HPDE6-E6E7 (cell line): ENCODE measurements around the gene EYA3.

Experiments used
- DNase-seq: peaks from one replicate; pipeline ENCODE4 v3.0.0; 2011; ENCODE audit warnings: missing footprints; ENCODE audit errors: extremely low spot score

The EYA3 gene

GRCh38 chr1:28088168-28088961 lies at the start of gene EYA3:
Gene EYA3 (minus strand): TSS chr1:28088610. CDS start chr1:28058026, 30,584 bp downstream.
- peak; percentile 99 for DNase-seq

GRCh38 chr1:28136922-28137613 lies 48.7 kb upstream of the EYA3 start:
- DNase-seq = no peak

- no peak for DNase-seq
Measured at GRCh38 chr1:28136169-28136921, 47.9 kb upstream of the EYA3 start.

GRCh38 chr1:28135371-28136168 lies 47.2 kb upstream of the EYA3 start:
- DNase-seq = peak; percentile 84

GRCh38 chr1:28134651-28135207 lies 46.3 kb upstream of the EYA3 start:
- DNase-seq = no peak

GRCh38 chr1:28132171-28133167 lies 44.1 kb upstream of the EYA3 start:
- no peak for DNase-seq

GRCh38 chr1:28130901-28131300 lies 42.5 kb upstream of the EYA3 start:
- DNase-seq = no peak

GRCh38 chr1:28129150-28129549 lies 40.7 kb upstream of the EYA3 start:
- DNase-seq = peak; percentile 95

GRCh38 chr1:28127617-28128257 lies 39.3 kb upstream of the EYA3 start:
- DNase-seq = no peak

GRCh38 chr1:28126783-28127490 lies 38.5 kb upstream of the EYA3 start:
- no peak for DNase-seq

- no peak for DNase-seq
Measured at GRCh38 chr1:28126212-28126611, 37.8 kb upstream of the EYA3 start.

- DNase-seq = no peak
Measured at GRCh38 chr1:28123461-28123961, 35.1 kb upstream of the EYA3 start.

GRCh38 chr1:28122183-28122582 lies 33.8 kb upstream of the EYA3 start:
- no peak for DNase-seq

GRCh38 chr1:28119556-28119955 lies 31.1 kb upstream of the EYA3 start:
- no peak for DNase-seq

- no peak for DNase-seq
Measured at GRCh38 chr1:28118640-28119307, 30.4 kb upstream of the EYA3 start.

- no peak for DNase-seq
Measured at GRCh38 chr1:28115267-28115666, 26.9 kb upstream of the EYA3 start.

GRCh38 chr1:28114844-28115243 lies 26.4 kb upstream of the EYA3 start:
- DNase-seq = no peak

GRCh38 chr1:28113242-28113572 lies 24.8 kb upstream of the EYA3 start:
- no peak for DNase-seq
